Activated CD4-positive, alpha-beta T cell treated with anti-CD3 and anti-CD28 coated beads, Interleukin-10, Interleukin-2, amounts not matched to agents 100 ng/mL and 50 ng/mL, durations not matched to agents 16 hours and 8 hours (primary cell): ENCODE results near the gene PHF21A.
"Not testable (repeated sequence)": the region's sequence is repeated elsewhere in the genome, so short reads cannot be mapped to it uniquely, and the experiment has no call there.

ENCODE experiments used
- DNase-seq: peaks from one replicate; pipeline ENCODE4 v3.0.0-alpha.2; 2020

Gene PHF21A

GRCh38 chr11:46119352-46120216, 1.7 kb downstream of the PHF21A start:
- DNase-seq: peak; percentile 72

GRCh38 chr11:46118702-46119351, 2.4 kb downstream of the PHF21A start:
- DNase-seq: no peak

DNA sequence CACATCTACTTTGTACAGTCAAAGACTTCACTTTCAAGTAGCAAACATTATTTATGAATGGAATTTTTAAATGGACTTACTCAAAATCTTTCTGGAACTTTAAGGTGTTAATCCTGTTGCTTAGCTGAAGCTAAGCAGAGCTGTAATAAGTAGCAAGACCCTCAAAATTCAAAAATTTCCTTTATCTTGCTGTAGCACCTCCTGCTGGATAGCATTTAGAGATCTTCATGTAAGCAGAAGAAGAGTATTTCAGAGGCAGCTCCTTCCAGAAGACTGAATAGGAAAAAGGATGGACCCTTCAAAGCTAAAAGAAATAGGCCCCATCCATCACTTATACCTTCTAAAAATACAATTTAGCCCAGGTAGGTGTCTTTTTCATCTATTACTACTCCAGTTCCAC, 3.4 kb downstream of the PHF21A start:
- DNase-seq: no peak

DNA sequence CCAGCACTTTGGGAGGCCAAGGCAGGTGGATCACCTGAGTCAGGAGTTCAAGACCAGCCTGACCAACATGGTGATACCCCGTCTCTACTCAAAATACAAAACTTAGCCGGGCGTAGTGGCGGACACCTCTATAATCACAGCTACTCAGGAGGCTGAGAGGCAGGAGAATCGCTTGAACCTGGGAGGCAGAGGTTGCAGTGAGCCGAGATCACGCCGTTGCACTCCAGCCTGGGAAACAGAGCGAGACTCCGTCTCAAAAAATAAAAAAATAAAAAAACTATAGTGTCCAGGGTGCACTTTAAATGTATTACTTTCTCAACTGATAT, 4.6 kb downstream of the PHF21A start:
- DNase-seq: not testable (repeated sequence)

DNA sequence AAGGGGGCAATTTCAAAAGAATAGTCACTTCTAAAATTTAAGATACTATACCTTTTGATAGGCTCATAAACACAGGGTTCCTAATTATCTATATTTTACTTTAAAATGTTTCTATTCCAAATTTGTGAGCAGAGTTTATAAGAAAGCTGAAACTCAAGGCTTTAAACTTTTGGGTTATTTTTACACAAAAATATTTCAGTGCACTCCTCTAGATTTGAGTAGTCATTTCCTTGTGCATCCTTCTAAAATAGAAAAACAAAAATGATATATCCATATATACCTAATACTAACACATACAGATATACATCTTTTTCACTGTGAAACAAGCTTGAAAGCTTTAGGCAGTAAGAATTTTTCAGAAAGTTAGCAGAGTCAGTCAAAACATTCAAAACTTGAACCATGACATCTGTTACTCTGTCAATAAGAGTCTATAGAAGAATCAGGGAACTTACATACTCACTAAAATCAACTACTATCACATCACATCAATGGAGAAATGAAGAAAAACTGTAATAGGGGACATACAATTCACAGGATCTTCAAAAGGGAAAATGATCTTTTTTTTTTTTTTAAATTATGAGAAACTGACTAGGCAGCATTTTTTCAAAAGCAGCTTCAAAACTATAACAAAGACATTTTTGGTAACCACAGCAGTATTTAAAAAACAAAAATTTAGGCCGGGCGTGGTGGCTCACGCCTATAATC, 5.1 kb downstream of the PHF21A start:
- DNase-seq: peak; percentile 32

GRCh38 chr11:46114961-46115360, 6.3 kb downstream of the PHF21A start:
- DNase-seq: no peak

GRCh38 chr11:46114378-46114777, 6.9 kb downstream of the PHF21A start:
- no peak for DNase-seq

GRCh38 chr11:46112961-46113607, 8.2 kb downstream of the PHF21A start:
- DNase-seq: peak; percentile 70

- DNase-seq: no peak
Measured at GRCh38 chr11:46108751-46109150, 12.5 kb downstream of the PHF21A start.

GRCh38 chr11:46107780-46108179, 13.5 kb downstream of the PHF21A start:
- no peak for DNase-seq

GRCh38 chr11:46107408-46107718, 13.9 kb downstream of the PHF21A start:
- no peak for DNase-seq

DNA sequence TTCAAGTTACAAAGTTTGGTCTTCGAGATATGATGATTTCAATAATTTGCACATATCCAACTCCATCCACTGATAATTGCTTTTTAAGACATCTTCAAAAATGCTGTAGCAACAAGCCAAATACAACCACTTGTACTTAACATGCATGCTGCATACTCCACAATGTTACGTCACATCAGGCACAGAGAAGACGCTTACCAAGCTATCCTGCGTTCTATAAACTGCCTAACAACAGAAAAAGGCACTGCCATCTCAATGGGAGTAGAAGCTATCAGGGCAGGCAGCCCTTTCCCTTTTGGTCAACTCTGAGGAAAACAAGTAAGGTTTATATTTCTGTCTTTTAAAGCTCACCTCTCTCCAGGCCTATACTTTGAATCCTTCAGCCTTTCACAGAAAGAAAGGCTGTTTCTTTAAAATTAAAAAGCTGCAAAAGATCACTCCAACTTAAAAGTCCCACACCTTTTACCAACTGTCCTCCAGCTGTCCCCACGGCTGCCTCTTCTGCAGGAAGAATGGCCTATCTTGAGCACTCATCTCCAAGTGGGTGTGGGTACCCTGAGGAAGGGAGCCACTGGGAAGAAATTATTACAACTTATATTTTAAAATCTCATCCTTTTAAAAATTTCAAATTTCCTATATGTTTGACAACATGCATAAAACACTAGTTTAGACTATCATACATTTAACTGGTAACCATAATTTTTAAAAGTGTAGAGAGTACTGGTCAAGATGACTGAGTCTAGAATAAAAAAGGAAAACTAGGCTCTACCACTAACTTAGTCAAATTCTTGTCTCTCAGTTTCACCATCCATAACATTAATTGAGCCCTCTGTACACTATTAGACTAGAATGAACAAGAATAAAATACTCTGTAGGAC, 14.5 kb downstream of the PHF21A start:
- no peak for DNase-seq

- DNase-seq: no peak
Measured at GRCh38 chr11:46105926-46106325, 15.3 kb downstream of the PHF21A start.

GRCh38 chr11:46105134-46105628, 16.1 kb downstream of the PHF21A start:
- no peak for DNase-seq

DNA sequence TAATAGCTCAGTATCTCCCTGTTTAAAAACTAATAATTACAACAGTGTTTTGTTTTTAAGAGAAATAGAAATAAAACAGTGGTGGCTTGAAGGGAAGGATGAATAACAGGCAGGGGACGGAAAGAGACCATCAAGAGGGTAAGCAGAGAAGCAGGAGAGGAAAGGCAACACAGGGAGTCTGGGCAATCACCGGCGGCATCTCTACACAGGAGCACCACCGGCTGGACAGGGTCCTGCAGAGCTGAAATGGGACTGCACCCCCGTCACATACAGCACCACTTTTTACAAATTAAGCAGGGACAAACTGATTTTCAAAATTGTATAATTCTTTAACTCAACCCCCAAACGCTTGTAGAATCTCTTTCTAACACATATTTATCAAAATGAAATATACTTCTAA, 18.4 kb downstream of the PHF21A start:
- DNase-seq: no peak

DNA sequence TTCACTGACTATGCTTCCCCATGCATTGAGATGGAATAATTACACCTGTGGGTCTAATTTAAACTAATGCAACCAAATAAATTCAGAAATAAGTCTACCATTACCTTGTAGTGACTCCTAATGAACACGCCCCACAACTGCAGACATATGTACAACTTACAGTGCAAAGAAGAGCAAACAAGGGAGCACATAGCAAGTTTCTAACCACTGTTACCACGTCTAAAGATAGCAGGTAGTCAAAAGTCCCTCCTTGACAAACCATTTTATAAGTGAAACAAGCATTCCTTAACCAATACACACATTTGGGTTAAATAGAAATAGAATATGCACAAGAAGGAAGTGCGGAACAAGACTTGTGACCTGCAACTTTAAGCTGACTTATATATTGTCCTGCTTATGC, 20.6 kb downstream of the PHF21A start:
- no peak for DNase-seq

DNA sequence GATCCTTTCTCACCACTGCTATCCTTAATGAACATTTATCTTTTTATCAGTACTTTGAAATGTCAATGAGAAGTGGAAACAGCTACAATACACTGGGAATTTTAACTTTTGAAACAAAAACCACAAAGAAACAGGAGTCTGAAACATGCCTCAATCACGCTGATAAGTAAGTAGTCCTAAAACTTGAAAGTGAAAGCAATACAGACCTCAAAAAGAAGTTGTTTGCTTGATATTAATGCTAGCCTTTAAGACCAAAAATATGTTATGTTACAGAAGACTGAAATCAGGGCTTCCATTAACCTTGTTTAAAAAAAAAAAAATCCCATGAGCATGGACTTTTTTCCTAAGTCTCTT, 21.3 kb downstream of the PHF21A start:
- DNase-seq: no peak

- DNase-seq: no peak
Measured at GRCh38 chr11:46090375-46090774, 30.9 kb downstream of the PHF21A start.

DNA sequence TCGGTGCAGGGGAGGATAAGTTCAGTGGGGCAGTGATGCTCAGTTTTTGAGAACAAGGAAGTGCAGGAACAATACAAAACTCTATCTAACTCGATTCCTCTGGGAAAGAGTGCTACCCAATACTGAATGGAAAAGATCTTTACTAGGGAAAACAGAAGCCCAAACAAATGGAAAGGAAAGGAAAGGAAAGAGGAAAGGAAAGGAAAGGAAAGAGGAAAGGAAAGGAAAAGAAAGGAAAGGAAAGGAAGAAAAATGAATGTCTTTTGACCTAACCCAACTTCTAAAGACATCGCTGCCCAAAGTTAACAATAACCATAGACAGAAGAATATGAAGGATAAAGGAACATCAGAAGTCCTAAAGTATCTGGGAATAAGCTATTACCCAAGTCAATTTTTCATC, 41.6 kb downstream of the PHF21A start:
- no peak for DNase-seq

DNA sequence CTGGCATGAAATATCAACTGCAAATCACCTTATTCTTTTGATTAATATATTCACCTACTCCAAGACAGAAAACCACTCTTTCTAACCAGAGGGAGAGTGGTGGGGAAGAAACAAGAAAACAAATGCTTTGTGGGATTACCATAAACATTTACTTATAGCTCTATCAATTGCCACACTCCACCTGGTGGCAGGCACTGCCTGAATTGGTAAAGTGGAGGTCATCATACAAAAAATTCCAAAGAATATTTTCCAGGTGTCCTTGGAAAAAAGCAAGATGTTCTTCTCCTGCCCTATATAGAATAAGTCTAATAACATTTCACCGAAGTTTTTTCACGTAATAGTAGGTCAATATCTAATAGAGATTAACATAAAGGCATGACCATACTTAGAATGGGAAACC, 45.3 kb downstream of the PHF21A start:
- DNase-seq: no peak

- peak; percentile 46 for DNase-seq
Measured at GRCh38 chr11:46075168-46075567, 46.1 kb downstream of the PHF21A start.

DNA sequence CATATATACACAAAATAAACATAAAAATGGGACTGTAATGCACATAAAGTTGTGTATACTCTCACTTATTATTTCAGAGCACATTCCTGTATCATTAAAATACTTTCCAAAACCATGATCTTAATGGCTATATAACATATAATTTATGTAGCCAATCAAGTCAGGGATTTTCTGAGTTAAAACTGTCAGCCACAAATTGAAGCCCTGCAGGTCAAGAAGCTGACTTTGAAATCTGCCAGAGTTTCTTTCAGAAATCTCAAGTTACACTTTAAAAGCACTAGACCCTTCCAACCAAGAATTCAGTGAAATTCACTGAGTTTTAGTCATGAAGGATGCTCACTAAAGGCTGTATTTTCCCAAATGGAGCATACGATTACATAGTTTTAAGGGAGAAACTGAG, 47.6 kb downstream of the PHF21A start:
- DNase-seq: no peak
